KOPT-K1 (cell line): Measurements from ENCODE around the gene GNB1.
"Not testable (repeated sequence)": the region's sequence is repeated elsewhere in the genome, so short reads cannot be mapped to it uniquely, and the experiment has no call there.

ENCODE experiments used
- H3K27ac ChIP-seq: fragments of 200-600 bp; sonication (generic); 2 replicates; pipeline ENCODE4 v1.5.1; 2016; ENCODE audit warnings: antibody characterized with exemption, mild to moderate bottlenecking, low read depth, low read length; ENCODE audit not compliant: poor library complexity, severe bottlenecking
- H3K36me3 ChIP-seq: fragments of 200-600 bp; sonication (generic); 2 replicates; pipeline ENCODE4 v1.5.1; 2017; ENCODE audit warnings: antibody characterized with exemption, mild to moderate bottlenecking, low read length, moderate library complexity; ENCODE audit not compliant: insufficient read depth
- H3K9me3 ChIP-seq: fragments of 200-600 bp; sonication (generic); 2 replicates; pipeline ENCODE4 v1.5.1; 2017; ENCODE audit warnings: antibody characterized with exemption, low read length, mild to moderate bottlenecking; ENCODE audit not compliant: insufficient read depth, poor library complexity, severe bottlenecking

GNB1 gene

DNA sequence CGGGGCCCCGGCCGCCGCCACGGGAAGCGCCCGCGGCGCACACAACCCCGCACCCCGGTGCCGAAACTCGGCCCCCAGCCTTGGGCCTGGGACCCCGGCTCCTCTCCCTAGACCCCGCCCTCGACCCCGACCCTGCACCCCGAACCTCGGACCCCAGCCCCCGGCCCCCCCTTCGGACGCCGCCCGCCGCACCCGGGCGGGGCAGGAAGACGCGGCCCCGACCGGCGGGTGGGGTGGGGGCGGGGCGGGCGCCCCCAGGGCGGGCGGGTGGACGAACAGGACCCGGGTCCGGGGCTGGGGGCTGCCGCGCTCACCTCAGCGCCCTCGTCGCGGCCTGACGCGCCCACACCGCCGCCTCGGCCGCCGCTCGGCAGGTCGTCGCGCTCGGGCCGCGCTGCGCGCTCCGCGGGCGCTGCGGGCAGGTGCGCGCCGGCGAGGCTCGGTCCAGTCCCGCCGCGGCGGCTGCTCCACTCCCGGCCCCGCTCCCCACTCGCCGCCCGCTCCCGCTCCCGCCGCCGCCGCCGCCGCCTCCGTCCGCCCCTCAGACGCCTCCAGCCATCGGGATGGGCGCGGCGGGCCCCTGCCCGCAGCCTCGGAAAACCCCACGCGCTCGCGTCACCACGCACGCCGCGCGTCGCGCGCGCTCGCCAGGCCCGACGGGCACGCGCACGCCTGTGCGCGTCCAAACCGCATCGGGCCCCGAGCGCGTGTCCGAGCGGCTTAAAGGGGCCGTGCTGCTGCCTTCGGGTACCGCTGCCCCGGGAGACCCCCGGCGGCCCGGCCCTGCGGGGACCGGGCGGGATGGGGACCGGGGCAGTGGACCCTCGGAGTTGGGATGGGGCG lies at the start of gene GNB1:
Gene GNB1, minus strand, starts transcription at position 582 of the 843 bp plus-strand sequence. CDS start 65,634 bp downstream, outside the sequence.
- H3K27ac ChIP-seq: peak within 1 kb of the TSS; percentile 83

DNA sequence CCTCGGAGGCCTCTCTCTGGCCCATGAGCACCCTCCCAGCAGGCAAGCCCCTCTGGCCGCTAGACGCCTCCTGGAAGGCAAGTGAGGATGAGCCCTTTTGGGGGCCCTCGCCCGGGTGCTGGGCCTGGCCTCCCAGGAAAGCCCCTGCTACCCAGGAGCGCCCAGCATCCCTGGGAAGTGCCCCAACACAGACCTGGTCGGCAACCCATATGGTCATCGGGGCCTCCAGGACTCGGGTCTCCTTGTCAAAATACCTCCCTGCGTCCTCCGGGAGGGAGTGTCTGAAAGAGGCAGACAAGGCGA lies 49.2 kb upstream of the GNB1 start:
- Histone ChIP-seq H3K9me3 (no peaks in the 10 kb centered on the region), H3K27ac (no peak overlapping the region), H3K36me3 (no peaks in the 10 kb centered on the region)

More for the DNA sequence above, at the start of gene GNB1:
- H3K9me3 ChIP-seq: no peaks in the 10 kb centered on the region
- no peaks in the 10 kb centered on the region for H3K36me3 ChIP-seq

DNA sequence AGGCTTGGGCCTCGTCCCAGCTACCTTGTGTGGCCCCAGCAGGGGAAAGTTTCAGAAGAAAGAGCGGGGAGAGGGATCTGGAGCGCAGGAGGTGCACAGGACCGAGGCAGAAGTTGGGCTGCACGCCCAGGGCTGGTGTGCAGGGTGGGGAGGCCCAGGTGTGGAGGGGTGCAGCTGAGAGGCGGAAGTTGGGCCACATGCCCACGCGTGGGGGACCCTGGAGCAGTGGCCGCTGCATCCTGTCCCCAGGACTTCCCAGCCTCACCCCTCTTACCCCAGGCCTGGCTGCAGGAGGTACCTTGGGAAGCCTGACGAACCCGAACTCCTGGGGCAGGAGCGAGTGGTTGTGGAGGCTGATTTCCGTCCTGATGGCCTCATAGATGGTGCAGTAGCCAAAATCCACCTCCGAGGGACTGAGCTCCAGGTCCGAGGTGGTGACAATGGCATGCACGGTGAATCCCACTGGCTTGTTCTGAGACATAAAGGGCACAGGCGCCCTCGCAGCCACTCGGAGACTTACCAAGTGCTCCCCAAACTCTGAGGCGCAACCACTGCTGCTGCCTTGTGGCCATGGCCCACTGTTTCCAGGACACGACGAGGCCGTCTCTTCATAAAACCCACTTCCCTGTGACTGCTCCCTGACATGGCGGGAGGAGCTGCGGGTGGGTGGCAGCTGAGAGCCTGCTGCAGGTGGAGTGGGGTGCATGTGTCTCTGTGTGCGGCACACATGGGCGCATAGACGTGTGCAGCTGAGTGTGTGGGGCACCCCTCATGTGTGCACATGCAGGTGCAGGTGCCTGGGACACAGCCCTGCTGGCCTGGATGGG lies 48.6 kb upstream of the GNB1 start:
- H3K9me3 ChIP-seq: peaks cover 1% of the 10 kb centered on the region
- no peaks in the 10 kb centered on the region for H3K36me3 ChIP-seq
- no peak overlapping the region for H3K27ac ChIP-seq

DNA sequence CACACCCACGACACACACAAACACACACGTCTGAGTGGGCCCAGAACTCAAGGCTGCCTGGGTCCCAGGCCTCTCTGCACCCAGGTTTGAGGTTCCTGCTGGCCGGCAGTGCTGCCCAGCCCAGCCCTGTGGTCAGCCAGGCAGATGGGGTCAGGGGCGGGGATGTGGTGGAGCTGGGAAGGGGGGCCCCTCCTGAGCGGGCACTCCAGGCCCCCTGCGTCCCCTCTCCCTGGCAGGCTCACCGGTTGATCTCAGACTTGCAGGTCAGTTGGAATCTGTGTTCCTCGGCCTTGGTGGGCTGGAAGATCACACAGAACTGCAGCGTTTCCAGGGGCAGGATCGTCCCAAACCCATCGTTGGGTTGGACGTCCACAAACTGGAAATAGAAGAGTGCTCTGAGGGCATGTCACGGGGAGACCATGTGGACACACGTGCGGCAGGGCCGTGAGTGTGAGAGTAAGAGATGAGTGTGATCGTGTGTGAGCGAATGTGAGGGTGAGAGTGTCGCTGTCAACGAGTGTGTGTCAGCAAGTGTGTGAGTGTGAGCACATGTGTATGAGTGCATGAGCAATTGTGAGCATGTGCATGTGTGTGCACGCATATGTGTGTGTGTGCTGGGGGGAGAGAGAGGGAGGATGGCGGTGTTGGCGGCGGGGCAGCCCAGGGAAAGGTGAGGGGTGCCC lies 47.9 kb upstream of the GNB1 start:
- H3K9me3 ChIP-seq: peaks cover 9% of the 10 kb centered on the region
- no peak overlapping the region for H3K27ac ChIP-seq
- no peaks in the 10 kb centered on the region for H3K36me3 ChIP-seq

DNA sequence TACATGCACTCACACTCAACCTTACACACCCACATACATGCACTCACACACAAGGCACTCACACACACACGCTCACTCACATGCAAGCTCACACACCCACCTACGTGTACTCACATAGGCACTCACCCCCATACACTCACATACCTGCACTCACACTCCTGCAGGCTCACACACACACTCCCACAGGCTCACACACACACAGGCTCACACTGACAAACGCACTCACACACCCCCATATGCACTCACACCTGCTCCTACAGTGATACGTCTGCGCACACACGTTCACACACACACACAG lies 47.3 kb upstream of the GNB1 start:
- H3K36me3 ChIP-seq: no peaks in the 10 kb centered on the region
- no peak overlapping the region for H3K27ac ChIP-seq
- H3K9me3 ChIP-seq: peaks cover 10% of the 10 kb centered on the region

DNA sequence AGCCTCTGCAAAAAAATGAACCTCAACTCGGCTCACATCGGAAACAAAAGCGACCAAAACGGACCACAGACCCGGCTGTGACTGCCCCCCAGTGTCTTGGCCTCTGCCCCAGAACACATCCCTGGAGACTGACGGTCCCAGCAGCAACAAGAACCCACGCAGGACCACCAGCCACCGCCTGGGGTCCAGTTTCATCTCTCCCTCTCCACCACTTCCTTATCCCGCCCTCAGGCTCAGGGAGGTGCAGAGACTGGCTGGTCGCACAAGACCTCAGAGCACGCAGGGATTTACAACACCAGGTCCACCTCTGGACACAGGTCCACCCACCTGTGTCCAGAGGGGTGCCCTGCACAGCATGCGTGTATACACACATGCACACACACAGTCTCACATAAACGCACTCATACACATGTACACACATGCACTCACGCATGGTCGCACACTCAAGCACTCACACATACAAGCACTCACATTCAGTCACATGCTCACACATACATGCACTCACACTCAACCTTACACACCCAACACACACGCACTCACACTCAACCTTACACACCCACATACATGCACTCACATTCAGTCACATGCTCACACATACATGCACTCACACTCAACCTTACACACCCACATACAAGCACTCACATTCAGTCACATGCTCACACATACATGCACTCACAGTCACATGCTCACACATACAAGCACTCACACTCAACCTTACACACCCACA lies 46.8 kb upstream of the GNB1 start:
- Histone ChIP-seq H3K36me3 (no peaks in the 10 kb centered on the region), H3K27ac (no peak overlapping the region), H3K9me3 (peaks cover 10% of the 10 kb centered on the region)

DNA sequence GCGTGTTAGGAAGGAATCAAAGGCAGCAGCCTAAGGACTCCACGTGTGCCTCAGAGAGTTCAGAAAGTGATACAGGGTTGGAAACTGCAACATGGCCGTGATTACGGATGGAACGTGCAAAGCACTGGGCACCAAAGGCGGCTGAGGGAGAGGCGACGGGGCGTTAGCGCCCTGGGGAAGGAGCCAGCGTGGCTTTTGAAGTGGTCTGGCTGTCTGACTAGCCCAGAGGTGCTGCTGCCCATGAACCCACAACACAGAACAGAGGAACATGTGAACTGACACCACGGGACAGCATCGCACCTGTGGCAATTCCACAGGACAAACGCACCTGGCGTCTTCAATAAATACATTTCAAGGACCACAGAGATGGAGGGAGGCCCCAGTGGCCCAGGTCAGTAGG lies 46.2 kb upstream of the GNB1 start:
- Histone ChIP-seq H3K9me3 (peaks cover 10% of the 10 kb centered on the region), H3K36me3 (no peaks in the 10 kb centered on the region), H3K27ac (no peak overlapping the region)

DNA sequence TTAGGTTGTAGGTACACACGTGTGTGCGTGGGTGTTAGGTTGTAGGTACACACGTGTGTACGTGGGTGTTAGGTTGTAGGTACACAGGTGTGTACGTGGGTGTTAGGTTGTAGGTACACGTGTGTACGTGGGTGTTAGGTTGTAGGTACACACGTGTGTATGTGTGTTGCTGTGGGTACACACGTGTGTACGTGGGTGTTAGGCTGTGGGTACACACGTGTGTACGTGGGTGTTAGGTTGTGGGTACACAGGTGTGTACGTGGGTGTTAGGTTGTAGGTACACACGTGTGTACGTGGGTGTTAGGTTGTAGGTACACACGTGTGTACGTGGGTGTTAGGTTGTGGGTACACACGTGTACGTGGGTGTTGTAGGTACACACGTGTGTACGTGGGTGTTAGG lies 44.0 kb upstream of the GNB1 start:
- not testable (repeated sequence) for H3K36me3 ChIP-seq, H3K27ac ChIP-seq
- peaks cover 10% of the 10 kb centered on the region for H3K9me3 ChIP-seq

DNA sequence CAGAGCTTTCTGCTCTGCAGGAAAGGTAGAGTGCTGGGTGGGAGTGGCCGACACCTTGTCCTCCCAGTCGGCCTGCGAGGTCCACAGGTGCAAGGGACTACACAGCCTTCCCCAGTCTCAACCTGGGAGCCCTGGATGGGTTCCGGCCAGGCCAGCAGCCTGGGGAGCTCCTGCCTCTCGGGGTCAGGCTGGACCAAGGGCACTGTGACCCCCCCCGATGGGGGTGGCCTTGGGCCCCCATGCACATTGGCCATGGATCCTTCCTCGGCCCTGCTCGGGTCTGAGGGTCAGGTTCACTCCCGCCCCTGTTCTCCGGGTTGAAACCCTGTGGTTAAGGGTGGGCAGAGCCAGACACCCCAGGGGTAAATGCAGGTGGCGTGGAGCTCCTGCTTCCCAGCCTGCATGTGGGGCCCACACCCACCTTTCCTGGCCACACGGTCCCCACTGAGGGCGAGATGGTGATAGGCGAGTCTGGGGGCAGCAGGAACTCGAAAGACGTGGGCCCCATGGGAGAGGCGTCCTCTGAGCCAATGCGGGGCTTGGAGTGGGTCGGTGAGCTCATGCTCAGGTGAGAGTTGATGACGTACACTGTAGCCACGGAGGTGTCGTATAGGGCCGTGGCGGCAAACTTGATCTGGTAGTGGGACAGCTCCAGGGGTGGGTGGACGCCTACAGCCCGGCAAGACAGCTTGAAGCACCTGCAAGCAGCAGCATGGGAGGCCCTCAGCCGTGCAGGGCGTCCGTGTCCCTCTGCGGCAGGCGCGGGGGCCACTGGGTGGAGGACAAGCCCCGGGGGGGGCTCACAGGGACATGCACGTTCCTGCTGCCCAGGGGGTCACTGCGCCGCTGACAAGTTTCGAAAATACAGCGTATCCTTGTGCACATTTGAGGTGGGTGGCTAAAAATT lies 39.0 kb upstream of the GNB1 start:
- Histone ChIP-seq H3K27ac (no peak overlapping the region), H3K9me3 (peaks cover 10% of the 10 kb centered on the region), H3K36me3 (no peaks in the 10 kb centered on the region)

DNA sequence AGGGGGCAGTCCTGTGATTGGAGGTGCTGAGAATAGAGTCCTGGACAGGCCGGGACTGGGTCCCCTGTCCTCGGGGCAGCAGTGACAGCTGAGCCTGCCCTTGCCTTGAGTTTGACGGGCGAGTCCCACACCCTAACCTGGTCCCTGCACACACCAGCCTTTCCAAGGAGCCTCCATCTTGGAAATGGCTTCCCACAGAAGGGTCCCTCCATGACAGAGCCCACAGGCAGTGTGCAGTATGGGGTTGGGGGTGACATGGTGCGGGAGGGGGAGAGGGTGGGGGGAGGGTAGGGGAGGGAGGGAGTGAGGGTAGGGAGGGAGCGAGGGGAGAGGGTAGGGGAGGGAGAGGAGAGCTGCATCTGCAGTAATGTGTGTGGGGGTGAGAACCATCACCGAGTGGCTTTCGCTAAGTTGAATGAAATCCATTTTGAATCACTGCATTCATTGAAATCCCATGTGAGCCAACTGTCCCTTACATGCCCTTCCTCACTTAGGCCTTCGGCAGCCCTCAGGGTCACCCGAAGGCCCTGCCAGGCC lies 38.3 kb upstream of the GNB1 start:
- no peaks in the 10 kb centered on the region for H3K36me3 ChIP-seq

DNA sequence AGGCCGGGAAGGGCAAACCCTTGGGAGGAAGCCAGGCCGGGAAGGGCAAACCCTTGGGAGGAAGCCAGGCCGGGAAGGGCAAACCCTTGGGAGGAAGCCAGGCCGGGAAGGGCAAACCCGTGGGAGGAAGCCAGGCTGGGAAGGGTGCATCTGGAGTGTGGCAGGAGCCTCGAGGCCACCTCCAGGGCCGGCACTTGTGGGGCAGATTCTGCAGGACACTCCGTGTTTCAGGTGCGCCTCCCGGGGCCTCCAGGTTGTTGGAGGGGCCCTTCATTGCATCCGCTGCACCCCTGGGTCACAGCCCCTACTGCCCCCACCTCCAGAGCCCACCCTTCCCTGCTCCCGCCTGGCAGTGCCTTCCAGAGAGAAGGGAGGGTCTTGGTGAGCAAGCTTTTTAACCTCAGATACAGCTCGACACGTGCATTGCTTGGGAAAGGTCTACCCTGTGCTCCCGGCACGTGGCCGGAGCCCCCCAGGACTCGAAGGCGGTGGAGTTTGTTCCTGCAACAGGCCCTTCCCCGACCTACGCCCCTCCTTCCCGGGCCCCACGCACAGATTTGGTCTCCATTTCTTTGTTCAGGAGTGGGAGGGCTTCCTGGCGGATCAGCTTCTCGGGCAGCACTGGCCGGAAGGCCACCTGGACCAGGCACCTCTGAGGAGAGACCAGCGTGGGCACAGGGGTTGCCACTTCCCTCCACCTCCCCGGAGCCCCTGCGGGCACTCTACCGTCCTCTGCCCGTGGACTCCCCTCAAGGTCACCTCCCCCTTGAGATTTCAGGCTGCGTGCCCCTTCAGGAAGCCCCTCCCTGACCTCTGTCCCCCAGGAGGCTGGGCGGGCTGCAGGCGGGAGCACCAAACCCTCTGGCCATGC lies 37.6 kb upstream of the GNB1 start:
- no peaks in the 10 kb centered on the region for H3K36me3 ChIP-seq
- H3K9me3 ChIP-seq: no peaks in the 10 kb centered on the region
- H3K27ac ChIP-seq: no peak overlapping the region

More for the DNA sequence above, 38.3 kb upstream of the GNB1 start:
- Histone ChIP-seq H3K9me3 (peaks cover 6% of the 10 kb centered on the region), H3K27ac (no peak overlapping the region)

DNA sequence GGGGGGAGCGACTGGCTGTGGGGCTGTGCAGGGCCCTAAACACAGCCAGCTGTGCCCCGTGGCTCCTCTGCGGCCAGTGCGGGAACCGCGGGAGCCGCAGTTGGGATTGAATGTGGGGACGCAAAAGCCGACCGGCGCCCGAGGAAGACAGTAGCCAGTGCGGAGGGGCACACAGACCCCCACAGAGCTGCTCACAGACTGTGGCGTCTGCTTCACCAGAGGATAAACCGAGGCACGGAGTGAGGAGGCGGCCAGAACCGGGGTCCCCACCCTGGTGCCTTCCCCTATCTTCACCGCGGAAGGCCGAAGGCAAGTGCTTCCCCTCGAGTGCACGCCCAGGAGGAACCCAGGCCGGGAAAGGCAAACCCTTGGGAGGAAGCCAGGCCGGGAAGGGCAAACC lies 36.9 kb upstream of the GNB1 start:
- H3K36me3 ChIP-seq: no peaks in the 10 kb centered on the region
- no peaks in the 10 kb centered on the region for H3K9me3 ChIP-seq

More for the DNA sequence above, 36.9 kb upstream of the GNB1 start:
- H3K27ac ChIP-seq: no peak overlapping the region
